ENCODE results near the gene SLC25A33. TPM values are rescaled to one million over a fixed set of nuclear protein-coding genes. Genes with fewer than 3 reads are reported as not detected.
A peak's percentile ranks its signal among the peaks of the same experiment; 100 is the strongest.

Gene SLC25A33
- total RNA-seq, 1 donor from 2014 or later, result 20.8 TPM

DNA sequence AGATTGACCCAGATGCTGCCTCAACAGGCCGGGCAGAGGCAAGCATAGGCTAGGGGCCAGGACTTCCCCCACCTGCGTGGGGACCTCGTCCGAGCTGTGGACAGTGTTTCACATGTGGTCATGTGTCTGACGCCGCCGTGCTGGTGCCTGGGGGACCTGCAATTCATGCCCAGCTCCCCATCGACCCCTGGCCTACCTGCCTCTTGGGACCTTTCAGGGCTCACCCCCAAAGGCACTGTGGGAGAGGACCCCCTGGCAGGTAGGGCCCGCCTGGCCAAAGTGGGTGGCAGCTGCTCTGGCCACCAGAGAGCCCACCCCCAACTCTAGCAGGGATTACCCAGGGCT, 53.9 kb downstream of the SLC25A33 start:
- Mint-ChIP-seq H3K4me3 (peak overlapping the region; percentile 61), H3K9me3 (no peaks in the 10 kb centered on the region), H3K4me1 (peaks cover 50% of the 10 kb centered on the region), H3K36me3 (peaks cover 6% of the 10 kb centered on the region), H3K27ac (no peak overlapping the region), H3K27me3 (ENCODE audit: insufficient read depth, low read depth) (peaks cover 6% of the 10 kb centered on the region)
- no peak for TF ChIP-seq EZH2 (IDR thresholded peaks at IDR 0.05)
- TF ChIP-seq, protein P1, sequence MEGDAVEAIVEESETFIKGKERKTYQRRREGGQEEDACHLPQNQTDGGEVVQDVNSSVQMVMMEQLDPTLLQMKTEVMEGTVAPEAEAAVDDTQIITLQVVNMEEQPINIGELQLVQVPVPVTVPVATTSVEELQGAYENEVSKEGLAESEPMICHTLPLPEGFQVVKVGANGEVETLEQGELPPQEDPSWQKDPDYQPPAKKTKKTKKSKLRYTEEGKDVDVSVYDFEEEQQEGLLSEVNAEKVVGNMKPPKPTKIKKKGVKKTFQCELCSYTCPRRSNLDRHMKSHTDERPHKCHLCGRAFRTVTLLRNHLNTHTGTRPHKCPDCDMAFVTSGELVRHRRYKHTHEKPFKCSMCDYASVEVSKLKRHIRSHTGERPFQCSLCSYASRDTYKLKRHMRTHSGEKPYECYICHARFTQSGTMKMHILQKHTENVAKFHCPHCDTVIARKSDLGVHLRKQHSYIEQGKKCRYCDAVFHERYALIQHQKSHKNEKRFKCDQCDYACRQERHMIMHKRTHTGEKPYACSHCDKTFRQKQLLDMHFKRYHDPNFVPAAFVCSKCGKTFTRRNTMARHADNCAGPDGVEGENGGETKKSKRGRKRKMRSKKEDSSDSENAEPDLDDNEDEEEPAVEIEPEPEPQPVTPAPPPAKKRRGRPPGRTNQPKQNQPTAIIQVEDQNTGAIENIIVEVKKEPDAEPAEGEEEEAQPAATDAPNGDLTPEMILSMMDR (IDR thresholded peaks at IDR 0.05), result no peak
- TF ChIP-seq EZH2phosphoT487 (IDR thresholded peaks at IDR 0.05), result no peak
- H3K9ac ChIP-seq, result no peak overlapping the region
- peak overlapping the region; percentile 19 for H3K27ac ChIP-seq
- no peaks in the 10 kb centered on the region for H3K36me3 ChIP-seq
- peaks cover 33% of the 10 kb centered on the region for H3F3A ChIP-seq (ENCODE audit: low read depth)
- no peaks in the 10 kb centered on the region for H3K9me3 ChIP-seq (ENCODE audit: low read depth)
- H3K4me3 ChIP-seq, result peak overlapping the region; percentile 6
- H2AFZ ChIP-seq (replicated peaks), result no peak overlapping the region
- peaks cover 78% of the 10 kb centered on the region for H4K20me1 ChIP-seq (ENCODE audit: low read depth)
- no peaks in the 10 kb centered on the region for H3K27me3 ChIP-seq
- peak overlapping the region; percentile 66 for H3K4me2 ChIP-seq
- H3K79me2 ChIP-seq (ENCODE audit: low read depth), result peaks cover 69% of the 10 kb centered on the region
- no peak for DNase-seq (ENCODE audit: low spot score)
- peaks cover 56% of the 10 kb centered on the region for H3K4me1 ChIP-seq

DNA sequence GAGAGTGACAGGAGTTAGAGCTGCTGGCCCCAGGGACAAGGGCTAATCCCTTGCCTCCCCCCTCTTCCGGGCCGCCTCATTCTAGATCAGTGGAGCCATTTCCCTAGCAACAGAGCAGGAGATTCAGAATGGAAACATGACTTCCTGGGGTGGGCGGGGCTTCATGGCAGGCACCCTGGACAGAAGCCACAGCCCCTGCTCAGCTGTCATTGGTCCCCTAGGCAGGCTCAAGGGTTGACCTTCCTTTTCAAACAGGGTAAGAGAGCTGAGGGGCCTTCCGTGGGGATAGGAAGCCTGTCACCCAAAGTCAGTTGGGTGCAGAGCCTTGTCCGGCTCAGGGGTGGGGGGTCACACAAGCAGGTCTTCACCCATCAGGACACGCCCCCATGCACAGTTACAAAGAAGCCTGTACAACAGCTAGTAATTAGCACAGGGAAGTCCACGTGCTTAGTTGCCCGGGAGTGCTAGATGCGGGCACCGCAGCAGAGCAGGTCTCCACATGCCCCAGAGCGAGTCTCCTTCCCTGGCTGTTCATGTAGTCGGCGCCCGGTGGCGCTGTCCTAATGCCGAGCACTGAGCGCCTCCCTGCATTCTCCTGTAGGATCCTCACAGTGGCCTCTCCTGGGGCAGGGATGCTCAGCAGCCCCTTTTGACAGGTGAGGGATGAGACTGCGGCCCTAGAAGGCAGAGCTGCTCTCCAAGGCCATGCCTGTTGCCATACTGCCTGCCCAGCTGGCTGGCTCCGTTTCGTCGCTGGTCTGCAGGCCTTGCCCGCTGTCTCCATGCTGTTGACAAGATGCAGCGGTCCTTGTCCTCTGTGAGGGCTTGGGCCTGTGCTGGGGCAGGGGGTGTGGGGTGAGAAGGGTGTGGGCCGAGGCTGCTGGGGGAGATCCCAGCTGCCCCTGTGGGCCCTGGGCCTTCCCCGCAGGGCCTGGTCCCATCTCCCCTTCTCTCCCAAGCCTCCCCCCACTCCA, 54.5 kb downstream of the SLC25A33 start:
- Mint-ChIP-seq H3K4me3 (peak overlapping the region; percentile 61), H3K4me1 (peaks cover 48% of the 10 kb centered on the region), H3K9me3 (no peaks in the 10 kb centered on the region), H3K27me3 (ENCODE audit: insufficient read depth, low read depth) (peaks cover 8% of the 10 kb centered on the region), H3K36me3 (peaks cover 6% of the 10 kb centered on the region), H3K27ac (no peak overlapping the region)
- Histone ChIP-seq H3K9ac (no peak overlapping the region), H3K27ac (peak overlapping the region; percentile 18), H3K36me3 (no peaks in the 10 kb centered on the region), H4K20me1 (ENCODE audit: low read depth) (peaks cover 78% of the 10 kb centered on the region), H3K4me2 (peak overlapping the region; percentile 66), H2AFZ (replicated peaks) (no peak overlapping the region), H3K79me2 (ENCODE audit: low read depth) (peaks cover 69% of the 10 kb centered on the region), H3K9me3 (ENCODE audit: low read depth) (no peaks in the 10 kb centered on the region), H3K4me3 (peak overlapping the region; percentile 24), H3F3A (ENCODE audit: low read depth) (peaks cover 31% of the 10 kb centered on the region), H3K4me1 (peaks cover 56% of the 10 kb centered on the region), H3K27me3 (no peaks in the 10 kb centered on the region)
- peak; percentile 96 for DNase-seq (ENCODE audit: low spot score)
- TF ChIP-seq EZH2 (IDR thresholded peaks at IDR 0.05), result no peak
- TF ChIP-seq, protein P1 (IDR thresholded peaks at IDR 0.05), result no peak

DNA sequence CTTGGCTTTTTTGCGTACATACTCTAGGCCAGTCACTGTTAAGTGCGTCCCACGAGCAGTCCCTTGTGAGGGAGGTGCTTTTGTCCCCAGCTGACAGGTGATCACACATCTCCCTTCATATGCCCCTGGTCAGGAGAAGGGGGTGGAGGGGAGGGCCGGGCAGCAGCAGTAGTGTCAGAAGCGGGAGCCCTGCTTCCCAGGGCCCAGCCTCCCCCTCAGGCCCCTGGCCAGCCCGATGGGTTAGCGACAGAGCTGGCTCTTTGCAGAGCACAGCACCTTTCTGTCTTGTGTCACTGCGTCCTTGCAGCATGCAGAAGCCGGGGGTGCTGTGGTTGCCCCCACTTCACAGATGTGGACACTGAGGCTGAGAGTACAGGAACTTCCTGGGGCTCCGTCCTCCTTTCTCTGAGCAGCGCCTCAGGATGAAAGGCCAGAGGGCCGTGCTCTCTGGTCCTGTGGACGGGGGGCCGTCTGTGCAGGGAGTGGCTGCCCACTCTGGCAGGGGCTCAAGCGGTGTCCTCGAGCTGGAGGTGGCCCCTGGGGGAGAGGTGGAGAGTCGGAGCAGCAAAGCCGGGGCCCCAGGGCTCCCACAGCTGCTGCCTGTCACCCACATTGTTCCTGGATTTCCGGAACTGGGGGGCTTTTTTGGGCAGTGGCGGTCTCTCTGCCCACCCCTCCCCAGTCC, 55.3 kb downstream of the SLC25A33 start:
- no peak overlapping the region for H2AFZ ChIP-seq (replicated peaks)
- peaks cover 6% of the 10 kb centered on the region for H3K36me3 Mint-ChIP-seq
- no peak overlapping the region for H3K27ac Mint-ChIP-seq
- peaks cover 8% of the 10 kb centered on the region for H3K27me3 Mint-ChIP-seq (ENCODE audit: insufficient read depth, low read depth)
- peaks cover 47% of the 10 kb centered on the region for H3K4me1 Mint-ChIP-seq
- TF ChIP-seq, protein P1 (IDR thresholded peaks at IDR 0.05), result no peak
- peak overlapping the region; percentile 66 for H3K4me2 ChIP-seq
- H3K27me3 ChIP-seq, result no peaks in the 10 kb centered on the region
- no peaks in the 10 kb centered on the region for H3K36me3 ChIP-seq
- no peak overlapping the region for H3K4me3 Mint-ChIP-seq
- H4K20me1 ChIP-seq (ENCODE audit: low read depth), result peaks cover 73% of the 10 kb centered on the region
- no peak overlapping the region for H3K9ac ChIP-seq
- peaks cover 31% of the 10 kb centered on the region for H3F3A ChIP-seq (ENCODE audit: low read depth)
- H3K9me3 ChIP-seq (ENCODE audit: low read depth), result no peaks in the 10 kb centered on the region
- H3K79me2 ChIP-seq (ENCODE audit: low read depth), result peaks cover 62% of the 10 kb centered on the region
- H3K4me1 ChIP-seq, result peaks cover 55% of the 10 kb centered on the region
- no peak for DNase-seq (ENCODE audit: low spot score)
- no peak overlapping the region for H3K27ac ChIP-seq
- H3K4me3 ChIP-seq, result no peak overlapping the region
- no peaks in the 10 kb centered on the region for H3K9me3 Mint-ChIP-seq

Measured in neural progenitor cell (in vitro differentiated cells).